Medulla oblongata (tissue), 1 donor: ENCODE results near the gene CREBL2.
"Not testable (repeated sequence)": the region's sequence is repeated elsewhere in the genome, so short reads cannot be mapped to it uniquely, and the experiment has no call there.

ENCODE experiments used
- DNase-seq: peaks from one replicate; pipeline ENCODE4 v3.0.0-alpha.2; 2015; ENCODE audit errors: extremely low spot score

Gene CREBL2, protein sequence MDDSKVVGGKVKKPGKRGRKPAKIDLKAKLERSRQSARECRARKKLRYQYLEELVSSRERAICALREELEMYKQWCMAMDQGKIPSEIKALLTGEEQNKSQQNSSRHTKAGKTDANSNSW

DNA sequence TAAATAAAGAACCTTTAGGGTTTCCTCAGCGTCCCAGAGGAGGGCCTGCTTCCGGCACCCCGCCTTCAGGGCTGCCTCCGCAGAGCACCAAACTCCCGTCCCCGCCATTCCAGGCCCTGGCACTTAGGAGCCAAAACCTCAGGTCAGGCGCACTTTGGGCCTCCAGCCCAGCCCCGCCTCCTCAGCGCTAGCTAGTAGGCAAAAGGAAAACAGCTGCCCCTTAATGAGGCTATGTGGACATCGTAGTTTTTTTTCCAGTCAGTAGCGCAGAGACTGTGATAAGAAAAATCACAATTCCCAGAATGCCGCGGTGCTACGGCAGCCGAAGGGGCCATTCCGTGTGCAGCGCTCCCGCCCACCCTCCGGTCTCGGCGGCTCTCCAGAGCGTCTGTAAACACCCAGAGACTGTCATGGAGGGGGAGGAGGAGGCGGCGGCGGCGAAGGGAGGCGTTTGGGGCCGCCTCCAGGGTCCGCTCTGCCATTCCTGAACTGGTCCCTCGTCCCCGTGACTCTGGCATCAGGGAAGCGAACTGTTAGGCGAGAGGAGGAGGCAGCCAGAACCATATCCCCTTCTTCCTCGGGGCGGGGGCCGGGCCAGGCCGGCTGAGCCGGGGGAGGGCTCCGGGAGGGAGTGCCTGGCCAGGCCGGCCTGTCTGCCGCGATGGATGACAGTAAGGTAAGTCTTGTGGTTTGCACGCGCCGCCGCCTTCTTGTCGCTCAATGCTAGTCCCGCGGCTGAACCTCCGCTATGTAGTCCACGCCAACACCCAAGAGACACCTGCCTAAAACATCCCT lies at the start of gene CREBL2:
TSS of gene CREBL2 (plus strand) at position 365 of the 795 bp plus-strand sequence. CDS start at position 662, 297 bp downstream.
- peak; percentile 96 for DNase-seq

DNA sequence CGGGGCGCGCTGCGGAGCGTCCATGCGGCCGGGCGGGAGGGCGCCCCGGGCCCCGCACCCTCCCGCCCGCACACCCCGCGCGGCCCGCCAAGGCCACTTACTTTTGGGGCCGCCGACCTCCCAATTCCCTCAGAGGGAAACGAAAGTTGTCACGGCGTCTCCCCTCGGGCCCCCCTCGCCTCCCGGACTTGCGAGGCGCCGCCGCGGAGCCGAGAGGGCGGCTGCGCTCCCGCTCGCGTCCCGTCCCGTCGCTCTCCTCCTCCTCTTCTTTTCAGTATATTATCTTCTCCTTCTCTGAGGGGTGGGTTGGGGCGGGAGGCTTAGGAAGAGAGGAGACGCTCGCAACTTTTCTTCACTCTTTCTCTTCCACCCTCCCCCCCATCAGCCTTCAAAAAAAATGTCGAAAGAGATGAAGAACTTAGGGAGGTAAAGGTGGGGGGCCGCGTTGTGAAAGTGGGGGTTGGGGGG lies 49.6 kb upstream of the CREBL2 start:
- no peak for DNase-seq

DNA sequence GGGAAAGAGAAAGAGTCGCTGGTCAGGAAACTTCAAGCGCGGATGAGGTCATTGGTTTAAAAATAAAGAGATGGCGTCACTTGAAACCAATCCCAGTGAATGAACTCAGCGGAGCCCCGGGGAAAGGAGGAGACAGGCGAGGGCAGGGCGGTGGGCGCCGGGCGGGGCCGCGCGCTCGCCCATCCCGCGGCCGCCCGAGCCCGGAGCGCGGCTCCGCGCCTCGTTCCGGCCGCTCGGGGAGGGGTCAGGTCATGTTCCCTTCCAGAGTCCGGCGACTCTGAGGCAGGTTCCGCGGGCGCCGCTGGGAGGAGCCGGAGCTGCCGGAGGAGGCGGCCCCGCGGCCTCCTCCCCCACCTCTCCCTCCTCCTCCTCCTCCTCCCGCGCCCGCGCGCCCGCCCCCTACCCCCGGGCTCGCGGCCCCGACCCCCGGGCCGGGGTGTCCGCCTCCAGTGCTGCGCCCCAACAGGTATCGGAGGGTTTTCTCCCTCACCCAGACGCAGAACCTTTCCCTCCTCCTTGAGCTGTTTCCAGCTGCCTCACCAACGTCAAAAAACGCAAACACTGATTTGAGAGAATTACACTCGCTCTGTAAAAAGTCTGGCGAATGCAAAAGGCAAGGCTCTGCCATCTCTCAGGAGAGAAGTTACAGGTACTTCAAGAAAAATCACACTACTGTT lies 49.0 kb upstream of the CREBL2 start, which contains the start of gene DUSP16:
TSS of gene DUSP16 (minus strand) at position 279 of the 677 bp plus-strand sequence. CDS start 41,765 bp downstream, outside the sequence.
- peak; percentile 98 for DNase-seq

DNA sequence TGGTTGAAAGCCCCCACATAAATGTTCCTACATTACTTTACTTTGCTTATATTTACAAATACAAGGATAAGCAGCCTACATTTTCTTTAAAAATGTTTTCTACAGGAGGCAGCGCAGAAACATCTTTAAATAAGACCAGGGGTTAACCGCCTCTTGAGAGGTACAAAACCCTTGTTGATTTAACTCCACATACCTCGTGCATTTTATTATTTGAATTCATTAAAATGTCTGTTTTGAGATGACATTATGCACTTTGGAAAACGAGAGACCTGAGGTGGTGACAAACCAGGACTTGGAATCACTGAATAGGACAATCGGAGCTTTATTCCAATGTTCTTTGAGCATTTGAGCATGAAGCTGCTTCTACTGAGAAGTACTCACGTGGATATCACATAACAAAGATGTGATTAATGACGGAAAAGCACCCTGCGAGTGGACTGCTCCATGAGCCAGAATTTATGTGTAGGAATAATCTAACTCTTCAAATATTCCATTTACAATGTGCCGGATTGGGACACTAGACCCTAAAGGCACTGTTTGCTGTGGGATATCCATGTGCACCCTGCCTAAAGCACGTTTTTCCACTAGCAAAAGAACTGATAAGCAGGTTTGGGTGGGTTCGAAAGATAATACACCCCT lies 48.3 kb upstream of the CREBL2 start:
- DNase-seq: peak; percentile 83

DNA sequence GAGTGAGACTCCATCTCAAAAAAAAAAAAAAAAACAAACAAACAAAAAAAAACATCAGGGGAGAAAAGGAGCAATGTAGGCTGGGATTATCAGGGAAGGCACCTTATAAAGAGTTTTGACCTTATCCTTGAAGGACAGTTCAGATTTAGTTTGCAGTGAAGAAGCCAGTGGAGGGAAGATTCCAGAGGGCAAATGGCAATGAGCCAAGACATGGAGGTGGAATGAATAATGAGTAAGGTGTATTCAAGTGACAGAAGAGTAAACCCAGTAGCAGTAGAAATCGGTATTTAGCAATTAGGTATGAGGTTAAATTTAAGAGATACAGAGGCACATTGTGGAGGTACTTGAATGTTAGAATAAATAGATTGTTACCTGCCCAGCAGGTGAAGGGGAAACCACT lies 46.8 kb upstream of the CREBL2 start:
- DNase-seq: no peak

DNA sequence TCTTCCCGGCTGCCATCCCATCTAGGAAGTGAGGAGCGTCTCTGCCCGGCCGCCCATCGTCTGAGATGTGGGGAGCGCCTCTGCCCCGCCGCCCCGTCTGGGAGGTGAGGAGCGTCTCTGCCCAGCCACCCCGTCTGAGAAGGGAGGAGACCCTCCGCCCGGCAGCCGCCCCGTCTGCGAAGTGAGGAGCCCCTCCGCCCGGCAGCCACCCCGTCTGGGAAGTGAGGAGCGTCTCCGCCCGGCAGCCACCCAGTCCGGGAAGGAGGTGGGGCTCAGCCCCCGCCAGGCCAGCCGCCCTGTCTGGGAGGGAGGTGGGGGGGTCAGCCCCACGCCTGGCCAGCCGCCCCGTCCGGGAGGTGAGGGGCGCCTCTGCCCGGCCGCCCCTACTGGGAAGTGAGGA lies 45.7 kb upstream of the CREBL2 start:
- not testable (repeated sequence) for DNase-seq

DNA sequence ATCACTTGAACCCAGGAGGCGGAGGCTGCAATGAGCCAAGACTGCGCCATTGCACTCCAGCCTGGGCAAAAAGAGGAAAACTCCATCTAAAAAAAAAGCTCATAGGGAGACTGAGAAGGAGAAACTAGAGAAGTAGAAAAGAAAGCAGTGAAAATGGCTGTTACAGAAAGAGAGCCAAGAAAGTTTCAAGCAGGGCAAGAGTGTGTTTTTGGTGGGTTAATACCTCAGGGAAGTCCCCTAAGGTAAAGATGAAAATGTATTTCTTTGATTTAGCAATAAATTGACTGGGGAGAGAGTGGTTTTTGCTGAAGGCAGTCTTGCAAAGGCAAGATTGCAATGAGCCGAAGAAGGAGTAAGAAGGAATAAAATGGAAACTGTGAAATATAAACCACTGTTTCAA lies 39.0 kb upstream of the CREBL2 start:
- DNase-seq: no peak

DNA sequence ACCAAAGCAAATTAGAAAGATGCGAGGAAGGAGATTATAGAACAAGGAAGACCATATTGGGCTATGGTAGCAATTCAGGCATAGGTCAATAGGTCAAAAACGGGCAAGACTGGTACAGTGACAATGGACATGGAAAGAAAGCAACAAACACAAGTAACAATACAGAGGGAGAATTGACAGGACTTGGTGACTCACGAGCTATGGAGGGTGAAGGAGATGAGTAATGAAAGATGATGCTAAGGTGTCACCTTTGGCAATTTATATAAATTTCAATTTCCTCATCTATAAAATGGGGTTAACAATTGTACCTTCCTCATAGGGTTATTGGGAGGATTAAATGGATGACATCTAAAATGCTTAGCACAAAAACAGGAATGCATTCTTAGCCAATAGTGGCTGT lies 33.9 kb upstream of the CREBL2 start:
- DNase-seq: no peak

DNA sequence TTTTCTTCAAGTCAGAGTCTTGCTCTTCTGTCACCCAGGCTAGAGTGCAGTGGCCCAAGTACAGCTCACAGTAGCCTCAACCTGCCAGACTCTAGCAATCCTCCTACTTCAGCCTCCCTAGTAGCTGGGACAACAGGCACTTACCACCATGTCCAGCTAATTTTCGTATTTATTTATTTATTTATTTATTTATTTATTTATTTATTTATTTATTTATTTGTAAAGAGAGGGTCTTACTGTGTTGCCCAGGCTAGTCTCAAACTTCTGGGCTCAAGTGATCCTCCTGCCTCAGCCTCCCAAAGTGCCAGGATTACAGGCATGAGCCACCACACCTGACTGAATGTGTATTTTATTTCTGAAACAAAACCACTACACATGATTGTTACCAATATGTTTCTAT lies 31.0 kb upstream of the CREBL2 start:
- not testable (repeated sequence) for DNase-seq

DNA sequence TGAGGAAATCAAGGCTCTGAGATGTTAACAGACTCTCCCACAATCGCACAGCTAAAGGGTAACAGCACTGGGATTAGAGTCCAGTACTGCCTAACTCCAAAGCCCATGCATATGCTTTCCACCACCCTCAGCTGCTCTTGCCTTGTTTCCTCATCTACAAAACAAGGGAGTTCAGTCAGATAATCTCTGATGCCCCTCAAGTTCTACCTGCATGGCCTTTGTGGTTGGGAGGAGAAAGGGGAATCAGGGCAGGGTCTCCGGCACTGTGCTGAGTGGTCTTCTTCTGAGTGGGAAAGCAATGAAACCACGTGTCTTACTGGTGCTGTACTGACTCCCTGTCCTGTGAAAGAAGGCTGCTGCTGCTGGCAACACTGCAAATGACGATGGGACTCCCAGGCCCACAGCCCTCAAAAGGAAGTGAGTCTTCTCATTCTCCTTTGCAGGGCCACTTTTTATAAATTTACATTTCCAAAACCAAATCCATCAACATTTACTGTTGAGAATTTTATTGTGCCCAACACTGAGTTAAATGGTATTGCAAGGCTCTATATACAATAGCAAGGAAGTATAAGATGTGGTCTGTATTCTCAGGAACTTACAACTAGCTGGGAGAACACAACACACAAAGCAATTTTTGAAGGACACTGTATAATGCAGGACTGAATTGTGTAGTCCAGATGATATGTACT lies 29.3 kb upstream of the CREBL2 start:
- no peak for DNase-seq

DNA sequence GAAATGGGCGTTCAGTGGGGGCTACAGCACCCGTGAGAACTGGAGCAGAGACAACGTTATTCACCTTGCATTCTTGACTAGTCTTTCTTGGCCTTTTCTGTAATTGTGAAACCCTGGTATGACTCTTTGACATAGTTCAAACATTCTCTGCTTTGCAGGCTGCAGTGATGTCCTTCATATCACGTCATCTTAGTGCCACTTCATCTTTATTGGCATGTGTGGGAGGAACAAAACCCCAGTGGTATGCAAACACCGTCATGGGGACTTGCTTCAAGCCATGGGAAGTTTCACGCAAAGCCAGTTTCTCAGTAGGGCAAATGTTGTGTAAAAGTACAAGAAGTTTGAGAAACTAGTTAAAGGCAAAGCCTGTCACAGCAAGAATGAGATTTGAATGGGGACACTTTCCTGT lies 28.8 kb upstream of the CREBL2 start:
- no peak for DNase-seq

DNA sequence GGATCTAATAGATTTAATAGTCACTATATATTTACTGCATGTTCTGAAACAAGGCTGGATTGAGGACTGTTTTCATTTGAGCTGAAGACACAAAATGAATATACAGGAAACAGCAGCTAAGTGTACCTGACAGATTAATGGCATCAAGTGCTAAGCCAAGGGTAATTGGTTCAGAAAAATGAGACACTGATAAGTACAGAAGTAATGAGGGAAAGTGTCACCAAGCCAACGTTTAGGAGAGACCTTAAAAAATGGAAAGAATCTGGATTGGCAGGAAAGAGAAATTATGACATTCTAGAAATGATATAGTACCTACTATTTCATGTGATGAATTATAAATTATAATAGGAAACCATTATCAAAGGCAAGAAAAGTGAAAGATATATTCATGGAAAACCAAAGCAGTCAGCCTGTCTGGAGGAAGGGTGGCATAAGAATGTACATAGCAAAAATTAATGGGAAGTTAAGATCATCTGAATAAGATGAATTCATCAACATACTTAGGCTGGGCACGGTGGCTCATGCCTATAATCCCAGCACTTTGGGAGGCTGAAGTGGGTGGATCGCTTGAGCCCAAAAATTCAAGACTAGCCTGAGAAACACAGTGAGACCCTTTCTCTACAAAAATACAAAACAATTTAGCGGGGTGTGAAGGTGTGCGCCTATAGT lies 28.0 kb upstream of the CREBL2 start:
- DNase-seq: no peak

DNA sequence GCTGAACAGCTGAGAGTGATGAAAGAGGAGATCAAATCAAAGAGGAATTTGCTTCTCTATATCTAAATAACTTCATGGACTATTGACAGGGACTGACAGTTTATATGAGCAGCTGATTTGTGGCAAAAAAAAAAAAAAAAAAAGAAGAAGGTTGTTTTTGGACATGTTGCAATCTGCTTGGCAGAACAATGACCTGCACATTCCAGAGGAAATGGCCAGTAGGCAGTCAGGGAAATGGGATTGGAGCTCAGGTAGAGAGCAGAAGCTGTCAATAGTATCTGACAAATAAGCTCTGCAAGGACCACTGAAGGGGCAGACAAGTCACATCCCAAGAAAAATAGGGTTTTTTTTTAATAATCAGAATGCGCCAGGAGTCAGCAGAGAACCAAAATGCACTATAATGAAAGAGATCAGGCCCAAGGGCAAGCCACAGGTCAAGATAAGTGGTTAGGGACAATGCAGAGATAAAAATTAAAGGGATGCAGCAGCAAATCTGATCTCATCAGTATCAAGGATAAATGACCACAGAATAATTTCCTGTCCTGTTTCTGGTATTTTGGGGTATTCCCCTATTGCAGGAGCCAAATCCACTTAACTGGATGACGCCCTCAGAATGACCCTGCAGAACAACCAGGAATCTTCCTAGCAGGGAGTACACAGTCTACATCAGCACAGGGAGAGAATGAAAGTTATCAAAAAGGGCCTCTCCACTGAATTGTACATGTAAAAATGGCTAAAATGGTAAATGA lies 26.4 kb upstream of the CREBL2 start:
- DNase-seq: no peak

DNA sequence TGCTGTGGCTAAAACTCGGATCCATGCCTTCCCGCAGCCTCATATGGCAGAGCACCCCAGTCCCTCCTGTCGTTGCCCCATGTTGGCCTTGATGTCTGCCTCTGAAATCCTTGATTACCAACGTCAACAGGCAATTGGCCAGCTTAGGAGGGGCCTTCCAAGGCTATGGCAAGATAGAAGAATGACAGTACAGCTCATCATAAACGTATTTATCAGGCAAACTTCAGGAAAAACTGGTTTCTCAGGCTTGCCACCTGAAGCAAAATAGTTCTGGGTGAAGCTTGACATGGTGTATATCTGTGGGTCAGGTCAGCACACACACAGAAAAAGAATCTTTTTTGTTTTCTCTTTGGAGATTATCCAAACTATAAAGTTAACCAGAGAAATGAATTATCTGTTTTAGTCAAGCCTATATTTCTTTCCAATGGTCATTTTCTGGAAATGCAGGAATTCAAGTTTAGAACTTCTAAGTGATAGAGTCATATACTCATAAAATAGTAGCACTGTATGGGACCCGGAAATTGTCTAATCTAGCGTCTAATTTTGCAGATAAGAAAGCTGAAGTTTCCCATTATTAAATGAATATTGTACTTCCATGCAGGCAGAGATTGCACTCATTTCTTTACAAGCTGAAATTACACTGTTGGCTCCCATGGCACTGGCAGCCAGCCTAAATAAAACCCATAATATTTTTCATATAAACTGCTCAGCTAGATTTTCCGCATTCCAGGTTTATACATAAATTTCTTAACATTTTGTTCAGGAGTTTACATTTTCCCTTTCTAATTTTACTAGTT lies 24.6 kb upstream of the CREBL2 start:
- no peak for DNase-seq

DNA sequence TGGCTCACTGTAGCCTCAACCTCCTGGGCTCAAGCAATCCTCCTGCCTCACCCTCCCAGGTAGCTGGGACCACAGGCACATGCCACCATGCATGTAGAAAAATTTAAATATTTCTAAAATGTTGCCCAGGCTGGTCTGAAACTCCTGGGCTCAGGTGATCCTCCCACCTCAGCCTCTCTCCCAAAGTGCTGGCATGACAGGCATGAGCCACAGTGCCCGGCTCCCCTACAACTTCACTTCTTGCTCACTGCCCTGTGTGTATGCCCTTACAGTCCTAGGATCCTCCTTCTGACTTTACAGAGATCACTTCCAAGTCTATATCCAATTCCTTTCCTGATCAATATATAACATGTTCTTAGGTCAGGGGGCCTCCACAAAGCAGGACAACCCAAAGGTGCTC lies 23.8 kb upstream of the CREBL2 start:
- DNase-seq: no peak

DNA sequence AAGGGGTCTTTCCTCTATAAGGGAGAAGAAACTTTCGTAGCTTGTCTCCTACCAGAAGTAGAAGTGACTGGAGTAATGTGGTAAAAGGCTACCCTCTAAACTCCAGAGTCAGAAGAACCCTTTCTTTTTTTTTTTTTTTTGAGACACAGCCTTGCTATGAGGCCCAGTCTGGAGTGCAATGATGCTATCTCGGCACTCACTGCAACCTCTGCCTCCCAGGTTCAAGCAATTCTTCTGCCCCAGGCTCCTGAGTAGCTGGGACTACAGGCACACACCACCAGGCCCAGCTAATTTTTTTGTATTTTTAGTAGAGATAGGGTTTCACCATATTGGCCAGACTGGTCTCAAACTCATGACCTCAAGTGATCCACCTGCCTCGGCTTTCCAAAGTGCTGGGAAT lies 23.2 kb upstream of the CREBL2 start:
- not testable (repeated sequence) for DNase-seq

DNA sequence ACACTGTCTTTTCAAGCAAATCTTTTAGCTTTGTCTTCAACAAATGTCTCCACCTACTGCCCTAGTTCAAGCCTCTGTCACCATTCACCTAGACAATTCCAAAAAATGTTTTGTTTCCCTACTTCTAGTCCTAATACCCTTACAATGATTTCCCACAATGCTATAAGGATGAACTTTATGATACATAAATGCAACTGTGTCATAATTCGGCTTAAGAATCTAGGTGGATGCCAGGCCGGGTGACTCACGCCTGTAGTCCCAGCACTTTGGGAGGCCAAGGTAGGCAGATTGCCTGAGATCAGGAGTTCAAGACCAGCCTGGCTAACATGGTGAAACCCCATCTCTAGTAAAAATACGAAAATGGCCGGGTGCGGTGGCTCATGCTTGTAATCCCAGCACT lies 20.7 kb upstream of the CREBL2 start:
- DNase-seq: no peak

DNA sequence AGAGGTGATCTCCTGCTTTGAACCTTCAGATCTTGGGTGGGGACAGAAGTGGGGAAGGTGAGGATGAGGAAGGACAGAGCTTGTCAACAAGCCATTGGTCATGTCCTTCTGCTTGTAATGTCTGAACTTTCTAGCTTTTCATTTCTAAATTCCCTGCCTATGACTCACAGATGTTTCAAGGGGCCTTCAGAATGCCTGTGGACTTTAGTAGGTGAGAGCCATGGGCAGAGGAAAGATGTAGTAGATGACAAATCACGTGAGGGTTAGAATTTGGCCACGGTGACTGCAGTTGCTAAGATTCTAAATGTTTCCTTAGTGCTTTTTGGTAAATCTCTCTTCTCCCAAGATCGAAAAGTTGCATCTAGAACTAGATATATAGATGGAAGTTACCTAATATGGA lies 18.7 kb upstream of the CREBL2 start:
- DNase-seq: no peak

DNA sequence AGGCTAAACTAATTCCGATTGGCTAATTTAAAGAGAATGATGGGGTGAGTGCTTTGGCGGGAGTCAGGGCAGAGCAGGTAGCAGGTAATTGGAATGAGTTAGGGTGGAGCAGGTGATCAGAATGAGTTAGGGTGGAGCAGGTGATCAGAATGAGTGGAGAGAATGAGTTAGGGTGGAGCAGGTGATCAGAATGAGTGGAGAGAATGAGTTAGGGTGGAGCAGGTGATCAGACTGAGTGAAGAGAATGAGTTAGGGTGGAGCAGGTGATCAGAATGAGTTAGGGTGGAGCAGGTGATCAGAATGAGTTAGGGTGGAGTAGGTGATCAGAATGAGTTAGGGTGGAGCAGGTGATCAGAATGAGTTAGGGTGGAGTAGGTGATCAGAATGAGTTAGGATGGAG lies 15.7 kb upstream of the CREBL2 start:
- DNase-seq: not testable (repeated sequence)

DNA sequence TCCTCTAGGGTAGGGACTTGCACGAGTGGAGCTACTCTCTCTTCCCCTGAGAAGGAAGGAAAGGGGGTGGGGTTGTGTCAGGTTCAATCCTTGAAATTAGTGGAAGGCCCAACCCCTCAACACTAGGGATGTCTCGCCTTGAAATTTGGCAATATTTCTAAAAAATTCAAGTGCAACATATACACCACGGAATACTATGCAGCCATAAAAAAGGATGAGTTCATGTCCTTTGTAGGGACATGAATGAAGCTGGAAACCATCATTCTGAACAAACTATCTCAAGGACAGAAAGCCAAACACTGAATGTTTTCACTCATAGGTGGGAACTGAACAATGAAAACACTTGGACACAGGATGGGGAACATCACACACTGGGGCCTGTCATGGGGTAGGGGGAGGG lies 15.1 kb upstream of the CREBL2 start:
- not testable (repeated sequence) for DNase-seq
